H1 (cell line): ENCODE results near the gene DRC7. TPM values are rescaled to one million over a fixed set of nuclear protein-coding genes. Genes with fewer than 3 reads are reported as not detected.
A peak's percentile ranks its signal among the peaks of the same experiment; 100 is the strongest.

ENCODE experiments used
- CEBPB ChIP-seq: IDR thresholded peaks from 2 replicates; pipeline ENCODE4 v1.6.1; 2012; ENCODE audit warnings: low read depth, low read length
- HDAC2 ChIP-seq, 2 experiments: fragments of 300-600 bp in 1 of 2; sonication (generic) in 1 of 2; IDR thresholded peaks; 2 replicates each; pipeline ENCODE4 v1.6.1; 2011 to 2012; ENCODE audit warnings: low read depth in 2 of 2, low read length in 2 of 2, mild to moderate bottlenecking in 2 of 2, moderate library complexity in 2 of 2, borderline replicate concordance in 1 of 2, inconsistent platforms in 1 of 2
- JUN ChIP-seq: IDR thresholded peaks from 2 replicates; pipeline ENCODE4 v1.6.1; 2011; ENCODE audit warnings: low read depth, mild to moderate bottlenecking, improper control_type of control experiment, low read length
- RBBP5 ChIP-seq: IDR thresholded peaks from 2 replicates; pipeline ENCODE4 v1.7.1; 2012; ENCODE audit warnings: low read depth, mild to moderate bottlenecking, inconsistent platforms, low read length, moderate library complexity, borderline replicate concordance
- RNF2 ChIP-seq: fragments of 200-900, 300-1000 bp; sonication (generic); IDR thresholded peaks from 2 replicates; pipeline ENCODE4 v1.7.1; 2016; ENCODE audit warnings: borderline replicate concordance, low read depth, mild to moderate bottlenecking, antibody characterized with exemption, low read length; ENCODE audit not compliant: poor library complexity, severe bottlenecking; ENCODE audit errors: missing control alignments
- polyA plus RNA-seq, 7 experiments: library from polyadenylated mRNA; depleted of rRNA in 3 of 7; stranded (reverse) in 5 of 7; unstranded in 2 of 7; fragments of >200 nt in 5 of 7; fragments of 200-250 nt in 2 of 7; gene quantifications; 1 replicate in 5 of 7; 2 replicates in 1 of 7; 4 replicates in 1 of 7; pipeline versions ENCODE4 v1.2.1 to v1.2.3, GENCODE V29; 2011 to 2013; ENCODE audit warnings: missing spikeins in 2 of 7, mixed read lengths in 2 of 7
- total RNA-seq: library from RNA; stranded (reverse); fragmentation: NEBNext Ultra II Directional; extraction: Animal tissue kit (Norgen Biotek cat#: 25700); gene quantifications from 2 replicates; pipeline ENCODE4 v1.2.1, GENCODE V29; 2021
- TF ChIP-seq, protein P1 (sequence below): fragments of 300-600 bp; sonication (generic); IDR thresholded peaks from 2 replicates; pipeline ENCODE4 v1.7.1; 2012; ENCODE audit warnings: low read length, moderate library complexity, mild to moderate bottlenecking, inconsistent platforms; ENCODE audit not compliant: insufficient replicate concordance

The DRC7 gene
- total and polyA plus RNA-seq, 2 of the 8 experiments (the other 6 are each of a cell fraction or from before 2014, with no cell fraction given) = 0.14 TPM; not detected in 1

GRCh38 chr16:57680842-57681375 is 13.7 kb upstream of the DRC7 start (continued):
- TF ChIP-seq, protein P1, sequence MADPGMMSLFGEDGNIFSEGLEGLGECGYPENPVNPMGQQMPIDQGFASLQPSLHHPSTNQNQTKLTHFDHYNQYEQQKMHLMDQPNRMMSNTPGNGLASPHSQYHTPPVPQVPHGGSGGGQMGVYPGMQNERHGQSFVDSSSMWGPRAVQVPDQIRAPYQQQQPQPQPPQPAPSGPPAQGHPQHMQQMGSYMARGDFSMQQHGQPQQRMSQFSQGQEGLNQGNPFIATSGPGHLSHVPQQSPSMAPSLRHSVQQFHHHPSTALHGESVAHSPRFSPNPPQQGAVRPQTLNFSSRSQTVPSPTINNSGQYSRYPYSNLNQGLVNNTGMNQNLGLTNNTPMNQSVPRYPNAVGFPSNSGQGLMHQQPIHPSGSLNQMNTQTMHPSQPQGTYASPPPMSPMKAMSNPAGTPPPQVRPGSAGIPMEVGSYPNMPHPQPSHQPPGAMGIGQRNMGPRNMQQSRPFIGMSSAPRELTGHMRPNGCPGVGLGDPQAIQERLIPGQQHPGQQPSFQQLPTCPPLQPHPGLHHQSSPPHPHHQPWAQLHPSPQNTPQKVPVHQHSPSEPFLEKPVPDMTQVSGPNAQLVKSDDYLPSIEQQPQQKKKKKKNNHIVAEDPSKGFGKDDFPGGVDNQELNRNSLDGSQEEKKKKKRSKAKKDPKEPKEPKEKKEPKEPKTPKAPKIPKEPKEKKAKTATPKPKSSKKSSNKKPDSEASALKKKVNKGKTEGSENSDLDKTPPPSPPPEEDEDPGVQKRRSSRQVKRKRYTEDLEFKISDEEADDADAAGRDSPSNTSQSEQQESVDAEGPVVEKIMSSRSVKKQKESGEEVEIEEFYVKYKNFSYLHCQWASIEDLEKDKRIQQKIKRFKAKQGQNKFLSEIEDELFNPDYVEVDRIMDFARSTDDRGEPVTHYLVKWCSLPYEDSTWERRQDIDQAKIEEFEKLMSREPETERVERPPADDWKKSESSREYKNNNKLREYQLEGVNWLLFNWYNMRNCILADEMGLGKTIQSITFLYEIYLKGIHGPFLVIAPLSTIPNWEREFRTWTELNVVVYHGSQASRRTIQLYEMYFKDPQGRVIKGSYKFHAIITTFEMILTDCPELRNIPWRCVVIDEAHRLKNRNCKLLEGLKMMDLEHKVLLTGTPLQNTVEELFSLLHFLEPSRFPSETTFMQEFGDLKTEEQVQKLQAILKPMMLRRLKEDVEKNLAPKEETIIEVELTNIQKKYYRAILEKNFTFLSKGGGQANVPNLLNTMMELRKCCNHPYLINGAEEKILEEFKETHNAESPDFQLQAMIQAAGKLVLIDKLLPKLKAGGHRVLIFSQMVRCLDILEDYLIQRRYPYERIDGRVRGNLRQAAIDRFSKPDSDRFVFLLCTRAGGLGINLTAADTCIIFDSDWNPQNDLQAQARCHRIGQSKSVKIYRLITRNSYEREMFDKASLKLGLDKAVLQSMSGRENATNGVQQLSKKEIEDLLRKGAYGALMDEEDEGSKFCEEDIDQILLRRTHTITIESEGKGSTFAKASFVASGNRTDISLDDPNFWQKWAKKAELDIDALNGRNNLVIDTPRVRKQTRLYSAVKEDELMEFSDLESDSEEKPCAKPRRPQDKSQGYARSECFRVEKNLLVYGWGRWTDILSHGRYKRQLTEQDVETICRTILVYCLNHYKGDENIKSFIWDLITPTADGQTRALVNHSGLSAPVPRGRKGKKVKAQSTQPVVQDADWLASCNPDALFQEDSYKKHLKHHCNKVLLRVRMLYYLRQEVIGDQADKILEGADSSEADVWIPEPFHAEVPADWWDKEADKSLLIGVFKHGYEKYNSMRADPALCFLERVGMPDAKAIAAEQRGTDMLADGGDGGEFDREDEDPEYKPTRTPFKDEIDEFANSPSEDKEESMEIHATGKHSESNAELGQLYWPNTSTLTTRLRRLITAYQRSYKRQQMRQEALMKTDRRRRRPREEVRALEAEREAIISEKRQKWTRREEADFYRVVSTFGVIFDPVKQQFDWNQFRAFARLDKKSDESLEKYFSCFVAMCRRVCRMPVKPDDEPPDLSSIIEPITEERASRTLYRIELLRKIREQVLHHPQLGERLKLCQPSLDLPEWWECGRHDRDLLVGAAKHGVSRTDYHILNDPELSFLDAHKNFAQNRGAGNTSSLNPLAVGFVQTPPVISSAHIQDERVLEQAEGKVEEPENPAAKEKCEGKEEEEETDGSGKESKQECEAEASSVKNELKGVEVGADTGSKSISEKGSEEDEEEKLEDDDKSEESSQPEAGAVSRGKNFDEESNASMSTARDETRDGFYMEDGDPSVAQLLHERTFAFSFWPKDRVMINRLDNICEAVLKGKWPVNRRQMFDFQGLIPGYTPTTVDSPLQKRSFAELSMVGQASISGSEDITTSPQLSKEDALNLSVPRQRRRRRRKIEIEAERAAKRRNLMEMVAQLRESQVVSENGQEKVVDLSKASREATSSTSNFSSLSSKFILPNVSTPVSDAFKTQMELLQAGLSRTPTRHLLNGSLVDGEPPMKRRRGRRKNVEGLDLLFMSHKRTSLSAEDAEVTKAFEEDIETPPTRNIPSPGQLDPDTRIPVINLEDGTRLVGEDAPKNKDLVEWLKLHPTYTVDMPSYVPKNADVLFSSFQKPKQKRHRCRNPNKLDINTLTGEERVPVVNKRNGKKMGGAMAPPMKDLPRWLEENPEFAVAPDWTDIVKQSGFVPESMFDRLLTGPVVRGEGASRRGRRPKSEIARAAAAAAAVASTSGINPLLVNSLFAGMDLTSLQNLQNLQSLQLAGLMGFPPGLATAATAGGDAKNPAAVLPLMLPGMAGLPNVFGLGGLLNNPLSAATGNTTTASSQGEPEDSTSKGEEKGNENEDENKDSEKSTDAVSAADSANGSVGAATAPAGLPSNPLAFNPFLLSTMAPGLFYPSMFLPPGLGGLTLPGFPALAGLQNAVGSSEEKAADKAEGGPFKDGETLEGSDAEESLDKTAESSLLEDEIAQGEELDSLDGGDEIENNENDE = no peak
- TF ChIP-seq JUN (no peak), RNF2 (no peak), CEBPB (peak; percentile 59; the same call in 1 of the 2 replicates), HDAC2 (IDR thresholded peaks at IDR 0.05; ENCODE audit: borderline replicate concordance in 1 of 2, low read depth in 2 of 2, low read length in 2 of 2) (no peak), RBBP5 (no peak)
